ENCODE data around the gene UBA5.

UBA5 gene

DNA sequence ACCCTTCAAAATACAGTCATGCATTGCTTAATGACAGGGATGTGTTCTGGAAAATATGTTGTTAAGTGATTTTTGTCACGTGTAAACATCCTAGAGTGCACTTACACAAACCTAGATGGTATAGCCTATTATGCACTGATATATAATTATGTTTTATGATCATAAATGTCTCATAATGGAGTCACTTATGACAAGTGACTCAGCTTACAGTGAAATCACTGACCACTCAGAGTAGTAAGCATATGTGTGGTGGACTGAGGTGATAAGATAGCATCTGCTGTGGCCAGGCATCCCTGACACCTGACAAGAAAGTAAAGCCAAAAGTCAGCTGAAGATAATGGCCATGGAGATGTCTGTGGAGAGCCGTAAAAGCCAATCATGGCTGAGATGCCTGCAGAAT is 5.9 kb upstream of the UBA5 start:
- no peak for DNase-seq (ENCODE audit: low read depth in 2 of 2)

DNA sequence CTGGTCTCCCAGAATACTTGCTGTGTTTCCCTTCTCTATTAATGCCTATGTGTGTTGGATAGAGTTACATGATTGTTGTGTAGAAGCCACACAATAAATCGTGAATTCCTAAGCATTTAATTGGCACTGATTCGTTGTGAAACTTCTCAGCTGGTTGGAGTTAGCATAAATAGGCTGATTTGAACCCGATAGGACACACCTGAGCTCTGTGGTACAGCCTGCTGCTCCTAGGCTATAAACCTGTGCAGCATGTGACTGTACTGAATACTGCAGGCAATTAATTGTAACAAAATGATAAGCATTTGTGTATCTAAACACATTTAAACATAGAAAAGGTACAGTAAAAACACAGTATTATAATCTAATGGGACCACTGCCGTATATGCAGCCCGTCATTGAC is 5.4 kb upstream of the UBA5 start:
- no peak for DNase-seq (ENCODE audit: low read depth in 2 of 2)

DNA sequence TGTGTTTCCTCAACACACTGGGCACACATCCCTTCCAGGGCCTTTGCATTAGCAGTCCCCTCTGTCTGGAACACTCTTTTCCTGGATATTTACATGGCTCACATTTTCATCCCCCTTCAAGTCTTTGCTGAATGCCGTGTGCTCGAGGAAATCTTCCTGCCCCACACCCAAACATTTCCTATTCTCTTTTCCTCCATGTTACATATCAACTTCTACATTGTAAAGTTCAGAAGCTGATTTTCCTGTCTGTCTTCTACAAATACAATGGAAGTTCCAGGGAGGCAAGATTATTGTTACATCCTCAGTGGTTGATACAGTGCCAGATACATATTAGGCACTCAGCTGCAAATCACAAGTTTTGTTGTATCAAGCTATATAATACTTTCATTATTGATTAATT is 4.7 kb upstream of the UBA5 start:
- no peak for DNase-seq (ENCODE audit: low read depth in 2 of 2)

DNA sequence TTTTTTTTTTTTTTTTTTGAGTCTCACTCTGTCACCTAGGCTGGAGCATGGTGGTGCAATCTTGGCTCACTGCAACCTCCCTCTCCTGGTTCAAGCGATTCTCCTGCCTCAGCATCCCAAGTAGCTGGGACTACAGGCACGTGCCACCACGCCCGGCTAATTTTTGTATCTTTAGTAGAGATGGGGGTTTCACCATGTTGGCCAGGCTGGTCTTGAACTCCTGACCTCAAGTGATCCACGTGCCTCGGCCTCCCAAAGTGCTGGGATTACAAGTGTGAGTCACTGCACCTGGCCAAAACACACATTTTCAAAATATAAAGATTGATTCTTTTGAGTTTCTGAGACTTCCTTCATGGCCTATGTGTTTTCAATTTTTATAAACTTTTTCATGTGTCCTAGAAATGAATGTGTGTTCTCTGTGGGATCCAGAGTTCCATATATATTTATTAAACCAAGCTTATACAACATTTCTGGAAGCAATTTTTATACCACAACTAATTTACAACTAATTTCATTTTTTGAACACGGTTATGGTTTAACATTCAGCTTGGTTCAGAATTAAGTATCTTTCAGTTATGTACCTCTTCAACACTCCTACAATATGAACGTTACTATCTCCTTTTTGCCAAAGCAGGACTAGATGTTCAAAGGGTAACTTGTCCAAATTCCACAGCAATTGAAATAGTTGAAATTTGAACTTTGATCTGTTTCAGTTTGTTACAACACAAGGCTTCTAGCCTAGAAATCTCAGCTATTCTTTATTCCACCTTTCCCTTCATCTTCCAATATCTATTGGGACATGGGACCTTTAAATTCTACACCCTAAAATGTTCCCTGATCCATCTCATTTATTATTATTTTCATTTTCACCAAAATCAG is 2.0 kb upstream of the UBA5 start:
- no peak for DNase-seq (ENCODE audit: low read depth in 2 of 2)

DNA sequence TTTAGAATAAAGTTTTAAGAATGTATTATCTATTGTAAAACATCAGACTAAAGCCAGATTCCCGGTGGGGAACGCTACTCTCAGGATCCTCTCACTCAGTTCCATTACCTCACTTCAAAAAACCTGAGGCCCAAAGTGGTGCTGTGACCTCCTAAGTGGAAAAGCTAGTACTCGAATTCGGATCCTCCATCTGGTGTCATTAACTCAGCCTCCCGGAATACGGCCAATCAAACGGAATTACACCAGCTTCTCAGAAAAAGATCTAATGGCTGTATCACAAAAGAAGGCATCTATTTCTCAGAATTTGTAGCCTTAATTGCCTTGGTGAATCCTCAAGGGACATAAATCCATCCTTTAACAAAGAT is 1.1 kb upstream of the UBA5 start:
- DNase-seq (ENCODE audit: low read depth in 2 of 2) = no peak

DNA sequence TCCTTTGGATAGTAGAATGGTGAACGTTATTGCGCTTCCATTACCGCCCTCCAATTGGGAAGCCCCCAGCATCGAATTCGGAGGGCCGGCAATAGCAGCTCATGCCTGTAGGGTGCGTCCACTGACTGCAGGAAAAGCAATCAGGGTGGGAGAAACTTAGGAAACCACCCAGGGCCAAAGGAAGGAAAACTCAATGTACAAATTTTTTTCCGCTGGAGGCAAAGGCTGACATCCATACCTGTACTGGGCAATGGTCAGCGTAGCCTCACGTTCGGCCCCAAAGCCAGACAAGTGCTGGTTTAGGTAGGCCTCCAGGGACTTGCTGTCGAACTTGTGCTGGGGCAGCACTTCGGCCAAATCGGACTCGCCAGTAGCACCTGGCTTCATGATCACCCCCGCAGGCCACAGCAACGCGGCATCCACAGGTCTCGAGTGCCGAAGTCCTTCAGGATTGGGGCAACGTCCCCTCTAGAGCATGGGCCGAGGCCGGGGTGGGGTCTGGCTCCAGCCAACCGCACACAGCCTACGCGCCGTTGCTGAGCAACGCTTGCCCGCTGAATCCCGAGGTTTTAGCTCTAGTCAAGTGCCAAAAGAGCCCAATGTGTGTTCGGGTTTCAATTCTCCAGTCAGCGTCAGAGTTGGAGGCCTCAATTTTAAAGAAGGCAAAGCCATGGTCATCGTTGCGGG is 621 bp upstream of the UBA5 start, which contains the start of gene ACAD11:
Gene ACAD11 (minus strand): TSS at position 445 of the 687 bp plus-strand sequence. CDS start 58 bp downstream, at position 387.
- DNase-seq (ENCODE audit: low read depth in 2 of 2) = peak; percentile 19

DNA sequence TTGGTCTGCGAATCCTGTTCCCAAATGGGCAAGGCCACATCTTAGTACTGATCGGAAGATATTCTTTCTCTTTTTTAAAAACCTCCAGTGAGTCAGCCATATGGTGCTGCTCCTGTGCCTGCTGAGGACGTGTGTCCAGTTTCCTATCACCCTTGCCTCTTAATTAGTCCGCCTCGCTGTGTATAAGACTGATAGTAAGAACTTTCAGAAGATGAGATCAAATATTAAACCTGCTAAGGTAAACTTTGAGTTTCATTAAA is 612 bp downstream of the UBA5 start:
- DNase-seq (ENCODE audit: low read depth in 2 of 2) = no peak

DNA sequence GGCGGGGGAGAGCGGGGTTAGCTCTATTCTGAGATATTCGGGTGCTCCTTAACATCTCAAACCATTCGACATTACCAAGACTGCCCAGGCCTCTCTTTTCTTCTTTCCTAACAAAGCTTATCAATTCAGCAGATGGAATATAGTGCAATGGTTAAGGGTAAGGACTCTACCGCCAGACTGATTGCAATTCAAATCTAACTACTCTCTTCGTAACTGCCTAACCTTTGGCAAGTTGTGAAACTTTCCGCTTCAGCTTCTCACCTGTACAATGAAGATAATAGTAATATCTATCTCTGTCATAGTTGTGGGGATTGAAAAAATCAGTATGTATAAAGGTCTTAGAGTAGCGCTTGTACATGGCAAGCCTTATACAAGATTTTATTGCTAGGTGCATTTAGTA is 972 bp downstream of the UBA5 start:
- no peak for DNase-seq (ENCODE audit: low read depth in 2 of 2)

DNA sequence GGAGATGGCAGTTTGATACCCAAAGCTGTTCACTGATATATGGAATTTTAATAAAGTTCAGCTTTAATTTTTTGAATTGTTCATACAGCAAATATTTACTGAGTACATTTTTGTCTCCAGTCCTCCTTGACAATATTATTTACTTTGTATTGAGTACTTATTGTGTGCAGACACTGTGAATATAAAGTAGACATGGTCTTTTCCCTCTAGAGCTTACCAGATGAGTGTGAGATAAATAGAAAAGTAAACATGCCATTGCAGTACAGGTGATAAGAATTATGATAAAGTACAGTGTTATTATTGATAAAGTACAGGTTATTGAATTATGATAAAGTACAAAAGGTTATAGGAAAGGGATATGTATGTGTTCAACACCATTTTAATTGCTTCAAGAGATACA is 2.1 kb downstream of the UBA5 start:
- no peak for DNase-seq (ENCODE audit: low read depth in 2 of 2)

DNA sequence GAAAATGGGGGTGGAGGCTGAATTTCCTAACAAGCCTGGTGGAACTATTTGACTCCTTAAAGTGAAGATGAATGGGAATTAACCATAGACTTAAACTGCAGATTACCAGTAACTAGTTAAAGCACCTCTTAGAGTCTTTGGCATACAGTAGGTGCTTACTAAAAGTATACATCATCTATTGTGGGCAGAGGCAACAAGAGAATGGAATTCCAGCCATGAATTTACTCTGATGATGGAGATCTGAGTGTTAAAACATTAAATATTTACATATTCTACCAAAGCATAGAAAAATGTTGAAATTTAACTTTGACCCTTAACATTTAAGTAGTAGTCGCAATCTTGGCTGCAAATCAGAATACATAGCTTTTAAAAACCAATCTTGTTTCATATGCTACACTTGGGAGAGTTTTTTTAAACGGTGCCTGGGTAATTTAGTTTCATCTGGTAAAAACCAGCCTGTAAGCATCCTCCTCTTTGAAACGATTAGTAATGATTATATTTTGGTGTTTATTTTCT is 5.2 kb downstream of the UBA5 start:
- DNase-seq (ENCODE audit: low read depth in 2 of 2) = no peak

DNA sequence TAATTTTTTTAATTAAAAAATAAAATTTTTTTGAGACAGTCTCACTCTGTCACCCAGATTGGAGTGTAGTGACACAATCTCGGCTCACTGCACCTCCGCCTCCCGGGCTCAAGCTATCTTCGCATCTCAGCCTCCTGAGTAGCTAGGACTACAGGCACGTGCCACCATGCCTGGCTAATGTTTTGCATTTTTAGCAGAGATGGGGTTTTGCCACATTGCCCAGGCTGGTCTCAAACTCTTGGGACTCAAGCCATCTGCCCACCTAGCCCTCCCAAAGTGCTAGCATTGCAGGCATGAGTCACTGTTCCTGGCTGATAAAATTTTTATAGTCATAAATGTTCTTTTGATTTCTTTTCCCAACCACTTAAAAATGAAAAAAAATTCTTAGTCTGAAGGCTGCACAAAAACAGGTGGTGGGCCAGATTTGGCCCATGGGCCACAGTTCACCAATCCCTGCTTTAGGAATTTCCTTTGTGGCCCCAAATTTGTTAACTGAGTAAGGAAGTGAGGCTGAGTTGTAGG is 9.2 kb downstream of the UBA5 start:
- DNase-seq (ENCODE audit: low read depth in 2 of 2) = no peak

DNA sequence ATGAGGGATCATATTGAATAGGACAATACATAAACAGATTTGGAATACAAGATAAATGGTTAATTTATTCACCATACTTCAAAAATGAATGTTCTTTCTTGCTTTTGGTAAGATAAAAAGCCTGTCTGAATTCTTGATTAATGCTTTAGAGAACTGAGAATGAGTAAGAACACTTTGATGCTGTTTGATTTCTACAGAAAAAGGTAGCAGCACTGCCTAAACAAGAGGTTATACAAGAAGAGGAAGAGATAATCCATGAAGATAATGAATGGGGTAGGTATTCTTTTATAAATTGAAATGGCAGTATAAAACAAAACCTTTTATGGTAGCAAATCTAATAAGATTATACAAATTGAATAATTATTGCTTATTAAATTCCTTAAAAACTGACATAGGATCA is 15.3 kb downstream of the UBA5 start:
- no peak for DNase-seq (ENCODE audit: low read depth in 2 of 2)

DNA sequence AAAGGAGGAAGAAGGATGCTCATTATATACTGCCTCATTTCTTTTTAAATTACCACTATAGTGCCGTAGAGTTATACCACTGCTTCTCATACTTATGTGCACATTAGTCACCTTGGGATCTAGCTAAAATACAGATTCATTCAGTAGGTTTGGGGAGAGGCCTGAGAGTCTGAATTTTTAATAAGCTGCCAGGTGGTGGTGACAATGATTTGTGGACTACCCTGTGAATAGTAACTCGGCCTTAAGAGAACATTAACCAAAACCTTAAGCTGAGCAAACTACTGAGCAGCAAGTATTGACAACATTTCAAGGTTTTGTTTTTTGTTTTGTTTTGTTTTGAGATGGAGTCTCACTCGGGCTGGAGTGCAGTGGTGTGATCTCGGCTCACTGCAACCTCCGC is 19.8 kb downstream of the UBA5 start:
- no peak for DNase-seq (ENCODE audit: low read depth in 2 of 2)

DNA sequence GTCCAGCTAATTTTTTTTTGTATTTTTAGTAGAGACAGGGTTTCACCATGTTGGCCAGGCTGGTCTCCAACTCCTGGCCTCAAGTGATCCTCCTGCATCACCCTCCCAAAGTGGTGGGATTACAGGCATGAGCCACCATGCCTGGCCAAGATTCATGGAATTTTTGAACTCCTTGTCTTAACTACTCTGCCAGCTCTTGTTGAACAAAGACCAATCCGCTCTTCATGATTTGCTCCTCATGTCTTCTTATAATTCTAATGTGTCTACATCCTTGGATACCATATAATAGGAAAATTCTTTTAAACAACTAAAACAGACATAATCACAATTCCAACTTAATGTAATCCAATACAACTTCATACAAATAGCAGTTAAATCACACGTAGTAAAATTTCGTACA is 21.3 kb downstream of the UBA5 start:
- no peak for DNase-seq (ENCODE audit: low read depth in 2 of 2)

DNA sequence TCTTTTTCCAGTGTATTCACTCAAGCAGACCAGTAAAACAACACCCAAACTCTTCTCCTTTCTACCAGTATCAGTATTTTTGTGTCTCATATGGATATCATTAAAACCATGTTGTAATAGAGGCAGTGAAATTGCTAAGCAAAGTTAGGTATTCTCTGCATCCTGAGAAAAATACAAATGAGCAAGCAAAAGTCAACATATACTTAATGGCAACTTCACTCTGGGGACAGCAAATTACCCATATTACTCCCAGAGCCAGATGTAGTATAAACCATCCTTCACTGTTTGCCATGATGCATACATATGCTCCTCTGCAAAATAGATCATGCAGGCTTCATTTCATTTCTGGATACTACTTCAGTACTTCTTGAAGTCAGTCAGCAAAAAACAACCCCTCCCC is 22.1 kb downstream of the UBA5 start:
- DNase-seq (ENCODE audit: low read depth in 2 of 2) = no peak

DNA sequence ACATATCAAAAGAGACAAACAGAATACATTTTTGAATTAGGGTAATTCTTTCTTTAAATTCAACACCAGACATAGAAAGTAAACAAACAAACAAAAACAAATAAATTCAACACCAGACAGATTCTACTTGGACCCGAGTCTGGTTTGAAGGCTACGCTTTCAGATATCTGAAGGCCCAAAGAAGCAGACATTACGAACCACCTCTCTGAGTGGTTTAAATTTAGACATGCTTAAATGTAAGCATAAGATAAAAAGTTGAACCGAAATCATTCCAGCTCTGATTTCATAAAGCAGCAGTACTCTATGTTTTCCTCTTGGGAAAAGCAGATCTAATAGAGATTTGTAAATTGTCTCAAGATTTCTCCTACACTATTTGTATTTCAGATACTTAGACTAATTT is 29.9 kb downstream of the UBA5 start:
- no peak for DNase-seq (ENCODE audit: low read depth in 2 of 2)

DNA sequence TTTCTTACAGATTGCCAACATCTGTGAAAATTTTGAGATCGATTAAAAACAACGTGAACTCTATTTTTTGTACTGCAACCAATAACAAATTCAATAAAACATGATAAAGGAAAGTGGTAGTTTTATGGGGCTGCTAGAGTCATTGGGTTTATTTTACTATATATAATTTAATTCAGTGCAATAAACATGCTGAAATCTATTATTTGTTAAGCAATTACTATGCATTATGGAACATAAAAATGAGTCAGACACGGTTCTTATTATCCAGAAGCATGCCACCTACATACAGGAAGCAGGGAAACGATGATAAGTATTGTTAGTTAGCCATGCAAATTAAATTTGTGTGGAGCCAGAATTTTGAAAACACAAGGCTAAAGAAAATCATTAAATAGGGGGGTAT is 34.9 kb downstream of the UBA5 start:
- DNase-seq (ENCODE audit: low read depth in 2 of 2) = no peak

DNA sequence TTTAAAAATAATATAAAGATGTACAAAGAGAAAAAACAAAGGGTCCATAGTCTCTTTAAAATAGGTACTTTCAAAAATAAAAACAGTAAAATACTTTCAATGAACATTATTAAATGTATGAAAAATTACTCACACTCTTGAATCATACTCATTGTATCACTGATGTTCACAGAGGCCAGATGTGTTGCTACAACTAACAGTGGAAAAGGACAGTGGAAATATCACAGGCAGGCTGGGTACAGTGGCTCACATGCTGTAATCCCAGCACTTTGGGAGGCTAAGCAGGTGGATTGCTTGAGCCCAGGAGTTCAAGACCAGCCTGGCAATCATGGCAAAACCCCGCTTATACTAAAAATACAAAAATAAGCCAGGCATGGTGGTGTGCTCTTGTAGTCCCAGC is 35.3 kb downstream of the UBA5 start:
- DNase-seq (ENCODE audit: low read depth in 2 of 2) = no peak

DNA sequence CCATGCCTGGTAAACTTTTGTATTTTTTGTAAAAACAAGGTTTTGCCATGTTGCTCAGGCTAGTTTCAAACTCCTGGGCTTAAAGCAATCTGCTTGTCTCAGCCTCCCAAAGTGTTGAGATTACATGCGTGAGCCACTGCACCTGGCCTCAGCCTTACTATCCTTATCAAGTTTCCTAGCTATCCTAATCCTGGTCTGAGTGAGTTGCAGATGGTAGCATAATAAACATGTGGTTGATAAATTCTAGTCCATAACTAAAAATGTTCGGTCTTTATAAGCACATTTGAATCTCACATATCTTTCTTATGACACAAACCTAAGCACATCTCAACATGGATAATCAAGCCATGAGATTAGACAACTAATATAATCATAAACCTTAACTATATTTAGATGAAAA is 43.6 kb downstream of the UBA5 start:
- no peak for DNase-seq (ENCODE audit: low read depth in 2 of 2)

DNA sequence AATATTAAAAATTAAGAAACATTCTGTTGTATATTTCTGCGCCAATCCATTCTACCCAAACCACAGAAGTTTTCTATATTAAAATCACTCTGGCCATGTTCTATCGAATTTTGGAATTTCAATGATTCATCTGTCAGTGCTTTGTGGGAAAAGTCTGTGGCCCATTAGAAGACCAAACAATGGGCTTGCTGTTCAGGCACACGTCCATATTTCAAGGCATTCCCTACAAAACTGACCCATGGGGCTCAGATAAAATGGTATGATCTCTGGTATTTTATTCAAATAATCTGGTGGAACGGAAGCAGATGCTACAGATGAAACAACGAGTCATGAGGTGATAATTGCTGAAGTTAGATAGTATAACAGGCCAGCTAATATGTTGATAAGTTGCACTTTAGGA is 49.6 kb downstream of the UBA5 start:
- DNase-seq (ENCODE audit: low read depth in 2 of 2) = no peak

DNA sequence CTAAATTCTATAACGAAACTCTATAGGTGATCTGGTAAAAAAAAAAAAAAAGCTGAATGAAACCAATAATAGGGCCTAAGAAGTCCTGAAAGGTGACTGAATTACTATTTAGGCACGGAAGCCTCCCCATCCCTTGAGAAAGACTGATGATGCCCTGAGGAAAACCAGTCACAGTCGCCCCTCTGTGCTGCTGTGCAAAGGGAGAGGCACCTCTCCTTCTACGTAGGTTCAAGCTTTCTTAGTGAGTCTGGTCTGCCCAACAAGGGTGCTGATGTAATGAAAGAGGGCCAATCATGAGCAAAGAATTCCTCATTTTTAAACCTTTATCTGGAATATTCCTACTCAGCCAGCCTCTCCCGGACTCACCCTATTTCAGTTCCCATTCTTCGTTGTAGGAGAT is 50.2 kb downstream of the UBA5 start:
- DNase-seq (ENCODE audit: low read depth in 2 of 2) = no peak

DNA sequence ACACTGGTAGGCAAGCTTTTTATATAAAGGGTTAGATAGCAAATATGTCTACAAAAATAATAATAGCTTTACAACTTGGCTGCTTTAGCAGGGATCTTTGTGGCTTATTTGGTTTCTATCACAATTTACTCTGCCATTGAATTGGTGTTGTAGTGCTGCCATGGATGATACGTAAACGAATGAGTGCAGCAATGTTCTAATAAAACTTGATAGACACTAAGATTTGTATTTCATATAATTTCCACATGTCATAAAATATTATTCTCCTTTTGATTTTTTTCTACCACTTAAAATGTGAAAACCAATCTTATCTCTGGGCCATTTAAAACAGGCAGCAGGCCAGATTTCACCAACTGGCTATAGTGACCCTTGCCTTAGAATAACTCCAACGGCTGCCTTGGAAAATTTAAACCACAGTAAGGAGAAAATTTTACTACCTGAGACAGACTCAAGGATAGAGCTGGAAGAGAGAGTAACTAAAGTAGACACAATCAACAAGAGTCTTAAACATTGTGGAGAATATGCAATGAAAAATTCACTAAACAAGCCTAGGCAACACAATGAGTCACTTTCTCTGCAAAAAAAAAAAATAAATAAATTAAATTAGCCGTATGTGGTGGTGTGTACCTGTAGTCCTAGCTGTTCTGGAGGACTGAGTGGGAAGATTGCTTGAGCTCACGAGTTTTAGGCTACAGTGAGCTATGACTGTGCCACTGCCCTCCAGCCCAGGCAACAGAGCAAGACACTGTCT is 54.0 kb downstream of the UBA5 start:
- DNase-seq (ENCODE audit: low read depth in 2 of 2) = no peak

DNA sequence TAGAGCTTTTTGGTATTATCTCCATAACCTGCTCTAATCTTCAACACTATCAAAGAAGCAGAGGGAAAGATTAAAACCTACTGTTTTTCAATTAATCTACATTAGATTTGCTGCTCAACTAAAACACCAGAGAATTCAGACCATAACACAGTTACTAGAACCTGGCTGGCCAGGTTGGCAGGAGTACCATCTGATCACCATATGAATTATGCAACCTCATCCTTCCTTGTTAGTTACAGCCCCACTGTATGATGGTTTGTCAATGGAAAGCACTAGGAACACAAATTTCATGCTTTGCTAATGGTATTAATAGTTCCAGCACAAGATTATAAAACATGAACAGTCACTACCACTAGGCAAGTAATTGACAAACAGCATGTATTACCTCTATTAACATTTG is 56.2 kb downstream of the UBA5 start:
- DNase-seq (ENCODE audit: low read depth in 2 of 2) = no peak

All from stimulated activated CD8-positive, alpha-beta memory T cell treated with anti-CD3 and anti-CD28 coated beads, Interleukin-15, amount 100 ng/mL, for 48 hours (primary cell).